Caco-2 (cell line): ENCODE results near the gene NOTUM. TPM values are rescaled to one million over a fixed set of nuclear protein-coding genes. Genes with fewer than 3 reads are reported as not detected.

Experiments
- BruUV-seq: library from RNA; stranded (reverse); fragments of 400-500 nt; replicated peaks from 2 replicates; lab custom pipeline; 2021; lab: Mats Ljungman, UMichigan
- CTCF ChIA-PET: fragments of 300-600 bp; sonication (Branson Sonifier 250); formaldehyde crosslinking; loops from one replicate; lab custom pipeline; 2022; ENCODE audit warnings: antibody characterized with exemption; lab: Charles Lee
- POLR2A ChIA-PET: fragments of 300-600 bp; sonication (Branson Sonifier 250); formaldehyde crosslinking; loops from one replicate; lab custom pipeline; 2022; ENCODE audit warnings: antibody characterized with exemption; lab: Charles Lee
- DNase-seq, 2 experiments: peaks; one replicate each; pipeline versions ENCODE4 v3.0.0 to v3.0.0-alpha.2; 2020 to 2022
- H3K27me3 ChIP-seq: replicated peaks from 2 replicates; pipeline ENCODE4 v1.6.0; 2011; ENCODE audit warnings: low read length; ENCODE audit not compliant: control insufficient read depth, insufficient read depth
- H3K36me3 ChIP-seq: 2 replicates; pipeline ENCODE4 v1.5.1; 2011; ENCODE audit warnings: low read length; ENCODE audit not compliant: control insufficient read depth, insufficient read depth
- H3K4me1 ChIP-seq: fragments of 250-450 bp; sonication (Bioruptor Pico); 2 replicates; pipeline ENCODE4 v1.5.1; 2020; ENCODE audit warnings: mild to moderate bottlenecking
- H3K4me3 ChIP-seq: 2 replicates; pipeline ENCODE4 v1.5.1; 2011; ENCODE audit warnings: low read depth, mild to moderate bottlenecking, control low read depth, low read length
- H3K9me3 ChIP-seq: fragments of 250-450 bp; sonication (Bioruptor Pico); 2 replicates; pipeline ENCODE4 v1.5.1; 2020; ENCODE audit warnings: mild to moderate bottlenecking, moderate library complexity
- H3K27ac Mint-ChIP-seq: one replicate; pipeline ENCODE4 v1.8.0; 2022; ENCODE audit warnings: mixed read lengths; ENCODE audit not compliant: unreplicated experiment
- H3K27me3 Mint-ChIP-seq: one replicate; pipeline ENCODE4 v1.8.0; 2022; ENCODE audit warnings: mixed read lengths; ENCODE audit not compliant: insufficient read depth, unreplicated experiment
- H3K36me3 Mint-ChIP-seq: one replicate; pipeline ENCODE4 v1.8.0; 2022; ENCODE audit warnings: mild to moderate bottlenecking, mixed read lengths; ENCODE audit not compliant: insufficient read depth, unreplicated experiment
- H3K4me1 Mint-ChIP-seq: one replicate; pipeline ENCODE4 v1.8.0; 2022; ENCODE audit warnings: low read depth, mixed read lengths; ENCODE audit not compliant: unreplicated experiment
- H3K4me3 Mint-ChIP-seq: one replicate; pipeline ENCODE4 v1.8.0; 2022; ENCODE audit warnings: mild to moderate bottlenecking, moderate library complexity, mixed read lengths; ENCODE audit not compliant: unreplicated experiment
- H3K9me3 Mint-ChIP-seq: one replicate; pipeline ENCODE4 v1.8.0; 2022; ENCODE audit warnings: mixed read lengths; ENCODE audit not compliant: unreplicated experiment
- CTCF ChIP-seq, 2 experiments: fragments of 200-600 bp in 1 of 2; IDR thresholded peaks; 1 replicate in 1 of 2; 2 replicates in 1 of 2; pipeline versions ENCODE4 v1.5.1 to v1.8.0; 2011 to 2022; ENCODE audit warnings: antibody characterized with exemption in 1 of 2, control low read depth in 1 of 2, inconsistent platforms in 1 of 2, low read depth in 1 of 2, low read length in 1 of 2, mild to moderate bottlenecking in 1 of 2, moderate library complexity in 1 of 2; ENCODE audit not compliant: insufficient read depth in 1 of 2, severe bottlenecking in 1 of 2, unreplicated experiment in 1 of 2
- intact Hi-C: fragments of 100-400 bp; cut with micrococcal nuclease; formaldehyde crosslinking; loops from one replicate; pipeline ENCODE4 v1.10.0; 2022; ENCODE audit not compliant: unreplicated experiment
- total RNA-seq: library from RNA; stranded (reverse); gene quantifications from 2 replicates; pipeline ENCODE4 v1.2.3, GENCODE V29; 2022

NOTUM gene
- total RNA-seq, 1 experiment from 2014 or later: 11.1 TPM

DNA sequence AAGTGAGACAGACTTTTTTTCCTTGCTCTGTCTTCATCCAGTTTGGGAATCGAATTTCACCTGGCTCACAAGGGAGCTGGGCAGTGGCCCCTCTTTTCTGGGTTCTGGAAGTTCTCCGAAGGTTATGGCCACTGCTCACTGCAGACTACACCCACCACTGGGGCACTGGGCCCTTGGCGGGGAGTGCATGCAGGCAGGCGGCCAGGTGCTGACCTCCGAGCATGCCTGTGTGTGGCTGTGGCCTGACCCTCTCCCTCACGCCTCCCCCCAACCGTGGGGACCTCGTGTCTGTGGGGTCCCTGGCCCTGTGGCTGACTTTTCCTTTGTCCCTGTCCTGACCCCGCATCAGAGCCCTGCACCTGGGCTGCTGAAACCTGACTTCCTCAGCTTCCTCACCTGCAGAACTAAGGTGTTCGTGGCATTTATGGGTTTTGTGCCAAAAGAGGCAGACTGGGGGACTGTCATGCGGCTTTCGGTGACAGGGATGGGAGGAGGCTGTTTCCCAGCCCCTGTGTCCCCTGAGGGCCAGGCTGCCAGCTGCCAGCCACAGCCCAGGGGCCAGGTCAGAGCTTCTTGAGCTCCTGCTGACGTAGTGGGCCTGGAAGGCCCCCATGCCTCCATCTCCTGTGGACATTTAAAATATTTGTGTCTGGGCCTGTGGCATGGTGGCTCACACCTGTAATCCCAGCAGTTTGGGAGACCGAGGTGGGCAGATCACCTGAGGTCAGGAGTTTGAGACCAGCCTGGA lies 37.9 kb upstream of the NOTUM start:
- no peaks in the 10 kb centered on the region for H3K9me3 Mint-ChIP-seq
- ChIA-PET CTCF (no interaction called here), POLR2A (no interaction called here)
- no peak for DNase-seq
- no peak overlapping the region for H3K4me3 ChIP-seq
- H3K9me3 ChIP-seq: no peaks in the 10 kb centered on the region
- peaks cover 9% of the 10 kb centered on the region for H3K36me3 Mint-ChIP-seq
- no peaks in the 10 kb centered on the region; the same call in 1 of the 2 replicates for H3K36me3 ChIP-seq
- no peak for TF ChIP-seq CTCF (IDR thresholded peaks at IDR 0.05; ENCODE audit: insufficient read depth in 1 of 2, low read depth in 1 of 2, low read length in 1 of 2, severe bottlenecking in 1 of 2, unreplicated experiment in 1 of 2)
- no peaks in the 10 kb centered on the region for H3K4me1 Mint-ChIP-seq
- H3K27me3 ChIP-seq: no peaks in the 10 kb centered on the region
- no TSS peak for BruUV-seq
- peaks cover 15% of the 10 kb centered on the region for H3K4me1 ChIP-seq
- no peak overlapping the region for H3K4me3 Mint-ChIP-seq
- intact Hi-C loops: no loop called here
- H3K27ac Mint-ChIP-seq: no peak overlapping the region
- no peaks in the 10 kb centered on the region for H3K27me3 Mint-ChIP-seq

DNA sequence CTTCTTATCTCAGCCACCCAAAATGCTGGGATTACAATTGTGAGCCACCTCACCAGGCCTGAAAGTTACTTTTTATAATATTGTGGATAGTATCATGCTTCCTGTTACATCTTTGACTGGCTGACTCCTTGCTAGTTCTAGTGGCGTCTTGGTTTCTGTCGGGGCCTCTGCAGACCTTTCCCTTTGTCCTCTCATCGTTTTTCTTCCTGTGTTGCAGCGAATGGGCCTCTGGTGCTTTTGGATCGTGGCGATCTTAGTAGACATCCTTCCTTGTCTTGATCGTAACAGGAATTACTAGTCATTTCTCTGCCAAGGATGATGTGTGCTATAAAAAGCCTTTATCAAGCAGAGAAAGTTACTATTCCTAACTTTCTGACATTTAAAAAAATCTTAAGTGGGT lies 37.2 kb upstream of the NOTUM start:
- intact Hi-C loops: no loop called here
- Mint-ChIP-seq H3K27ac (no peak overlapping the region), H3K4me3 (no peak overlapping the region), H3K9me3 (no peaks in the 10 kb centered on the region), H3K27me3 (no peaks in the 10 kb centered on the region), H3K4me1 (no peaks in the 10 kb centered on the region), H3K36me3 (peaks cover 5% of the 10 kb centered on the region)
- BruUV-seq: TSS peak; percentile 24
- Histone ChIP-seq H3K36me3 (no peaks in the 10 kb centered on the region; the same call in 1 of the 2 replicates), H3K4me1 (peaks cover 10% of the 10 kb centered on the region), H3K9me3 (no peaks in the 10 kb centered on the region), H3K27me3 (no peaks in the 10 kb centered on the region), H3K4me3 (no peak overlapping the region)
- DNase-seq: no peak
- POLR2A ChIA-PET: no interaction called here
- no peak for TF ChIP-seq CTCF (IDR thresholded peaks at IDR 0.05; ENCODE audit: insufficient read depth in 1 of 2, low read depth in 1 of 2, low read length in 1 of 2, severe bottlenecking in 1 of 2, unreplicated experiment in 1 of 2)
- CTCF ChIA-PET: interaction anchor here (1.8 kb wide), 1 partner anchor 39 kb away, joined by 16 read pairs; no protein-coding TSS in a partner anchor

DNA sequence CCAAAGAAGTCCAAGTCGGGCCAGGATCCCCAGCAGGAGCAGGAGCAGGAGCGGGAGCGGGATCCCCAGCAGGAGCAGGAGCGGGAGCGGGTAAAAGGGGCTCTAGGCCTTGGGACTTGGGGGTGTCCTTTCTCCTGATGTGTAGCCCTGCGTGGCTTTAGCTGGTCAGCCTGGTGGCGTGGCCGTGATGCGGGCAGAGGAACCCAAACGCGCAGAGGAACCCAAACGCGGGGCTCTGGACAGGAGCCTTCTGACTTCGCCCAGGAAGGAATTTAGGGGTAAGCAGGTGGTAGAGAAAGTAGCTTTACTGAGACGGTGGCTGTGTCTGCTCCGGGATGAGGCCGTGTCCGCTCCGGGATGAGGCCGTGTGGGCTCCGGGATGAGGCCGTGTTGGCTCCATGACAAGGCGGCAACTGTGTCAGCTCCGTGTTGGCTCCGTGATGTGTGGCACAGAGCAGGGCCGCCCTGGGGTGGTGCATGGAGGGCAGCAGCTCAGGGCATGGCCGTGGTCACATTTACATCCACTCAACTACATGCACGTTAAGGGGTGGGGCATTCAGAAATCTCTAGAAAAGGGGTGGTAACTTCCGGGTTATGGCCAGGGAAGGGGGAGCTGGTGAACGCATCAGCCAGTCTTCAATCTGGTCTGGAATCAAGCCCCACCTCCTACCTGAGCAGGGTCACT lies 35.9 kb upstream of the NOTUM start:
- BruUV-seq: TSS peak; percentile 65
- H3K36me3 Mint-ChIP-seq: peaks cover 7% of the 10 kb centered on the region
- H3K27me3 Mint-ChIP-seq: no peaks in the 10 kb centered on the region
- no peaks in the 10 kb centered on the region for H3K9me3 Mint-ChIP-seq
- POLR2A ChIA-PET: interaction anchor here (0.6 to 1.1 kb wide), 6 partner anchors 20 to 125 kb away, joined by 3 to 5 read pairs (median 3); partner anchors contain the start of genes ASPSCR1, CENPX, DCXR and LRRC45
- TF ChIP-seq CTCF (IDR thresholded peaks at IDR 0.05; ENCODE audit: insufficient read depth in 1 of 2, low read depth in 1 of 2, low read length in 1 of 2, severe bottlenecking in 1 of 2, unreplicated experiment in 1 of 2): no peak
- H3K4me3 ChIP-seq: peak overlapping the region; percentile 34
- intact Hi-C loops: no loop called here
- peak overlapping the region; percentile 82 for H3K4me3 Mint-ChIP-seq
- peak overlapping the region; percentile 71 for H3K27ac Mint-ChIP-seq
- CTCF ChIA-PET: interaction anchor here (0.6 to 3.3 kb wide), 8 partner anchors 24 to 232 kb away, joined by 3 to 16 read pairs (median 4); partner anchors contain the start of genes CENPX, DCXR, LRRC45 and SLC16A3
- H3K27me3 ChIP-seq: no peaks in the 10 kb centered on the region
- H3K4me1 Mint-ChIP-seq: no peaks in the 10 kb centered on the region
- no peaks in the 10 kb centered on the region for H3K36me3 ChIP-seq
- peaks cover 9% of the 10 kb centered on the region; the same call in 1 of the 2 replicates for H3K4me1 ChIP-seq
- peak; percentile 79 to 86 for DNase-seq
- no peaks in the 10 kb centered on the region for H3K9me3 ChIP-seq
